DMS 273 treated with DMSO at 0.1 percent for 48 hours (cell line): ENCODE results near the gene CPED1.
"Not testable (repeated sequence)": the region's sequence is repeated elsewhere in the genome, so short reads cannot be mapped to it uniquely, and the experiment has no call there.

Experiments used
- DNase-seq: peaks from one replicate; lab custom pipeline; 2025; lab: John Stamatoyannopoulos, UW

CPED1 gene

DNA sequence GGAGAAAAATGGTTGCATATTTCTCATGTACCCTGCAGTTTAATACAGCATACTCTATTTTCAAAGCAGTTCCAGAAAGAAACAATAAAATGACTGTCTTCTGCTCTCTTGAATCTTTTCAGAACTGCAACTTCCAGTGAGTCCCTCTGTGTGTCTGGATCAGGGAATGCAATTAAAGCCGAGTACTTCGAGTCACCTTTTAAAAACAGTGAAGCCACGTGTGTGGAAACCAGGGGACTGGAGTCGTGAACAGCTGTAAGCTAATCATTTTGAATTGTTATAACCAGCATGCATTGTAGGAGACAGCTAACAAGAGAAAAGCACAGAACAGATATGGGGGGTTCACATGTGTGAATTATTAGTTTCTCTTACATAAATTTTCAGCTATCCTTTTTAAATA is 109.1 kb downstream of the CPED1 start:
- DNase-seq: no peak

DNA sequence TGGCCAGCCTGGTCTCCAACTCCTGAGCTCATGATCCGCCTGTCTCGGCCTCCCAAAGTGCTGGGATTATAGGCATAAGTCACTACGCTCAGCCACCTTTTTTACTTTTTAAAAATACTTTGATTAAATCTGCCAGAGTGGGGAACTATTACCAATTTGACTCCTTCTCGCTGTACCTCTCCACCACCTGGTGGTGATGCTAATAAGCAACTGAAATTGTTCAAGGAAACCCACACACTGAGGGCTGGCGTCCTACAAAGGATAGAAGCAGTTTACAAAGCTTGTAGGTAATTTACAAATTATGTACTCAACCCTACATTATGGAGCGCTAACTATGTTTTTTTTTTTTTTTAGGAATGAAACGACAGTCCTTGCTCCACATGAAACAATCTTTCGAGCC is 111.1 kb downstream of the CPED1 start:
- no peak for DNase-seq

DNA sequence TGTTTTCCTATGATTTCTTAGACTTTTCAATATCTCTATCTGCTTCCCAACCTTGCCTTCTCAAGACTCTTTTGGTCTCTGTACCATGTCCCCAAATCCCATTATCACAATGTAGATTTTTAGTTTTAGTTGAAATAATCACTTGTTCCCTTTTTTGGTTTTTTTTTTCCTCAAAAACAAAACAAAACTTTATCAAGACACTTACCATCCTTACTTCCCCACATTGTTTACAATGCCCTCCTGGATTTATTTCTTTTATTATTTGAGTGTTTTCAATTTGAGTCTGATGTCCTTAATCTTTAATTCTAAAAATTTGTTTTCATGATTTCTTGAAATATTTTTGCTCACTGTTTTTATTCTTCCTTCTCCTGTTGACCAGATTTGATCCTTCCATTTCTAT is 112.6 kb downstream of the CPED1 start:
- no peak for DNase-seq

DNA sequence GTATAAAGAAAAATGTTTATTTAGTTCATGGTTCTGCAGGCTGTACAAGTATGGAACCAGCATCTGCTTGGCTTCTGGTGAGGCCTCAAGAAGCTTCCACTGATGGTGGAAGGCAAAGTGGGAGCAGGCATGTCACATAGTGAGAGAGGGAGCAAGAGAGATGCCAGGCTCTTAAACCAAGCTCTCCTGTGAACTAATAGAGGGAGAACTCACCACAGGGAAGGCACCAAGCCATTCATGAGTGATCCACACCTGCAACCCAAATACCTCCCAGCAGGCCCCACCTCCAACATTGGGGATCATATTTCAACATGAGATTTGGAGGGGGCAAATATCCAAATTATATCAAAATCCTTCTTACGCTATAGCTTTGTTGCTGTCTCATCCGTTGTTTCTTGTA is 113.1 kb downstream of the CPED1 start:
- no peak for DNase-seq

DNA sequence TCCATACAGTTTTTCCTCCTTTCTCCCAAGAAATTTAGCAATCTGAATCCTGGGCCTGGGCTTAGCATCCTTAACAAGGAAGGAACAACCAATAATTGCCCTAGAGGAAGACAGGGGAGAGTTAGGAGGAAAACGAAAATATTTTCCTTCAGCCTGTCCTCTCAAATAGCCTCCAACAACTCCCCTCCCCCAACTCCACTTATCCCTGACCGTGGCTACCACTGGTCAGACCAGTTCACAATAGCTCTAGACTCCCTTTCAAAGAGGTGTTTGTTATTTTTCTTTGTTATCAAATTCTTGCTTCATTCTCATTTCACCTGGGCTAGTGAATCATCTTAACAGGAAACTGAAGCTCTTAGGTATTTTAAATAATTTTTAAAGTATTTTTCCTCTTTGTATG is 114.1 kb downstream of the CPED1 start:
- DNase-seq: no peak

DNA sequence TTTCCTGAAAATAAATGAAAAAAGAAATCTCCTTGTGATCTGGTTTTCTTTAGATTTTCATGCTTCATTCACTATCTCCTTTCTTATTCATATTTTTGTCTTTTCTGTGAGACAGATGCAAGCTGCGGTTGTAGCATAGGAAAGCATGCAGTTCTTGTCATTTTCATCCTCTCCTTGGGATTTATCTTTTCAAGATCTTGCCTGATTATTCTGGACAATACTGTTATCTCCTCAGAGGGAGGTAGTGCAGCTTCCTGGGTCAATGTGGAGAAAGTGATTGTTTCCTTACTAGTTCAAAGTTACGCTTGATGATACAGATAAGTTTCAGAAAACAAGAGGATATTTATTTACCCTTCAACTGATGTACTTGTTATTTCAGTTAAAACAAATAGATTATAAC is 114.6 kb downstream of the CPED1 start:
- DNase-seq: no peak

DNA sequence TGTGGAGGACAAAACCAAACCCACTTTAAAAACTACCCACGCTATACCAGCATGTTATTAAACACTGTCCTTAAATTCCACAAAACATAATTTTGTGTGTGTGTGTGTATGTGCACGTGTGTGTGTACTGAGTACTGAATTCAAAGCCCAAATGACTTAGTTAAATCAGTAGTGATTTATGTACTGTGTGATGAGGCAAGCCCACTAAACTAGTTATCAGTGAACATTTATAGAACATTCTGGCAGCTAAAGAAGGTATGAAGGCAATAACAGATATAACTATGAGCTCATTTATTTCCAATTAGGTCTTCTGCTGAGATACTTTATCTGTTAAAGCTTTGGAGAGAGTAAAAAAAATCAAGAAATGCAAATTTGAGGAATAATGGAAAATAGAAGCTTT is 115.1 kb downstream of the CPED1 start:
- no peak for DNase-seq

DNA sequence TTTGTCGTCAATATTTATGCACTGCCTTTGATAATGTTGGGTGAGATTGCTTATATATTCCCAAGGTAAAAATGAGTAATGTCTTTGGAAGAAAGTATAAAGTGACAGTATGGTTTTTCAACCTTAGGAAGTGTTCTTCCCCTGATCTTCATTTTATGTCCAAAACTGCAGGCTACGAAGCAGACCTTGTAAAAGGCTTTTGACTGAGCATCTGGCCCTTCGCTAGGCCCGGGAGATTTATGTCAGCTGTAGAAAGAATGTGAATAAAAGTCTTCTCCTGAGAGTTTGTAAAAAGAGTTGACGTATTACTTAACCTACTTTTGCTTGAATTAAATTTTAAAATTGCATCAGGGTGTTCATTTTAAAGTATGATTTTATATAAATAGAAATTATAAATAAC is 116.8 kb downstream of the CPED1 start:
- DNase-seq: no peak

DNA sequence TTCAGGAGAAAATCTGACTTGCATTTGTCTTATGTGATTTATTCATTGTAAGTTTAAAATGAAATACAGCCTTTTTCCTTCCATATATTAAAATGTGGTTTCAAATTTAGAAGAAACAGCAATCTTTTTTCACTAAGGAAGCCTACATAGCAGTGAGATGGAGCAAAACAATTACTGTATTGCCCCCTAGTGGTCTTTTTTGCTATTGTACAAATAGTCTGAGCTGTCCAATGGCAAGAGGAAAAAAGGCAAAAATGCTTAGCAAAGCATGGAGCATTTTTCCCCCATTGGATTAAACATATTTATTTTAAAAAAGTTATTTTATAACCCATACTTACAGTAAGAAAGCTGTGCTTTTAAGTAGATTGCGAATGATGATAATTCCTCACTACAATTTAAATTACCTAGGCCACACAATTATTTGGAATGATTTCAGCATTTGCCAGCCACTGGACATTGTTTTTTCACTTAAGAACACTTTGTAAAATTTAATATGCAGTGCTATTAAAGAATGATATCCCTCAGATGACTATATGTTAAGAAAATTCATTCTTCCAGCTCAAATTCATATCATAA is 119.5 kb downstream of the CPED1 start:
- peak; percentile 11 for DNase-seq

DNA sequence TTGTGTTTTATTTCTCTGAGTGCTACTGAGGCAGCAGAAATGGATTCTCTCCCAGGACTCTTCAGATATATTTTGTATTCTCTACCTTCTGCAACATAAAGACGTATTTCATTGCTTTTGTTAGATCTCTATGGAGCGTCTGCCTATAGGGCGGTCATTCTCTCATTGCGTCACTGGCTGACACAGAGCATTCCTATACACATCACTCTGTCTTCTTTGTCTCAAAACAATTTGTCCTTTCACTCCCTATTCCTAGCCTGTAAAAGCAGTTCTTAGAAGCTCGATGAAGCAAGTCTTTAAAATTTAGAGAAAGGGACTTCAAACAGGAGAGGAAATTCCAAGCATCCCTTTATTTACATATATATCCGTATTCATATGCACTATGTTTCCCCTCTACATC is 120.6 kb downstream of the CPED1 start:
- DNase-seq: no peak

DNA sequence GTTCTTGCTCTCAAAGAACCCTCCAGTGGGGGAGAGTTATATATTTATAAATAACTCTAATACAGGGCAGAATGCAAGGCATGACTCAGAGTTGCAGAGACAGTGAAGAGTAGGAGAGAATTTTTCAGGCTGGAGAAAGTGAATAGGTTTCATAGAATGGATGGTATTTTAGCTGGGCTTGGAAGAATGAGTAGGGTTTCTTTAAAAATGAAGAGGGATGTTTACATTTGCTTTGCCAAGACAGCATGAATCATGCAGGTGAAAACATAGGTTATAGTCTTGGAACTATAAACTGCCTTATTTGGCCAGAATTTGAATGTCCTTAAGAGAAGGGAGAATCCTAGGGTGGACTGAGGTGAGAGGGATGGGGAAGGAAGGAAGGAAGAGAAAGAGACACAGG is 124.8 kb downstream of the CPED1 start:
- no peak for DNase-seq

DNA sequence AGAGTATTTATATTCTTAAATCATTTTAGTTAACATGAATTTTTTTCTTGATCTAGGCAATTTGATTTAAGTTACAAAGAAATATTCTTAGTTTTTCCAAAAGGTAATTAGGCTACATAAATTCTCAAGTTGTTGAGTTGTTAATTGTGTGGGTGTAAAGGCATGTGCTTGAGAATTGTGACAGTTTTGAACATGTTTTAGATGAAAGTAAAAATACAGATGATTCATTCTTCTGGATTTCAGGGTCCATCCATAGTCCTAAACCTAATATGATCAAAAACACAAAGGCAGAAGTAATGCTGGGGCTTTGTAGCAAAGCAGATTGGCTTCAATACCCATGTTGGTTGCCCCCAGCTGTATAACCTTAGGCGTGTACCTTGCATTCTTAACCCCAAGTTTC is 127.9 kb downstream of the CPED1 start:
- no peak for DNase-seq

DNA sequence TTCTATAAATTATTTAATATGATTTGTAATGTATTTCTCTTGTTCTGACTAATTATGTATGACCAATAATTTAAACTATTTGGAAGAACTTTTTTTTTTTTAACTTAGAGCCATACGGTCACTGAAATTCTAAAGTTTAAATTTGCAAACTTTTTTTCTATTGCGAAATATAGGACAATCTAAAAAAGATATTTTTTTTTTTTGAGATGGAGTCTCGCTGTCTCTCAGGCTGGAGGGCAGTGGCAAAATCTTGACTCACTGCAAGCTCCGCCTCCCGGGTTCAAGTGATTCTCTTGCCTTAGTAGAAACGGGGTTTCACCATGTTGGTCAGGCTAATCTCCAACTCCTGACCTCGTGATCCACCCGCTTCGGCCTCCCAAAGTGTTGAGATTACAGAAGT is 130.5 kb downstream of the CPED1 start:
- no peak for DNase-seq

DNA sequence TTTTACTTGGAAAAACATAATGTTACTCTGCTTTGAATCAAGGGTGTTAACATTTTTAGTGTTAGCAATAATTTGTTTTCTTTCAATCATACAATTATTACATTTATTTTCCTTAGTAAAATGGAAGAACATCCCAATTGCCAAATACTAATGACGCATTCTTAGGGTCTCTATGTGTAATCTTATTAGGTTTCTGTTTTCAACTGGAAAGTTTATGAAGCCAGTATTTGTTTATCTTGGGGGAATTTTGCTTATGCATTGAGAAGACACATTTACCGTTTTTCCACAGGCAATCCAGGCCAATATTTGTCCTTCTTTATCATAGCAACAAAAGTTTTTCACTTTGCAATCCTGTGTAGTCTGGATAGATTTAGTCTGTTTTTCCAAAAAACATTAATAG is 134.5 kb downstream of the CPED1 start:
- no peak for DNase-seq

DNA sequence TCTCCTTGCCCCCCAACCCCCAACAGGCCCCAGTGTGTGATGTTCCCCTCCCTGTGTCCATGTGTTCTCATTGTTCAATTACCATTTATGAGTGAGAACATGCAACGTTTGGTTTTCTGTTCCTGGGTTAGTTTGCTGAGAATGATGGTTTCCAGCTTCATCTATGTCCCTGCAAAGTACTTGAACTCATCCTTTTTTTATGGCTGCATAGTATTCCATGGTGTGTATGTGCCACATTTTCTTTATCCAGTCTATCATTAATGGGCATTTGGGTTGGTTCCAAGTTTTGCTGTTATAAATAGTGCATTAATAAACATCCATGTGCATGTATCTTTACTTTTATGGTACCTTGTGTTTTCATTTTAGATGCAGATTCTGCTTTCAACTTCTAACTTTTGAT is 136.9 kb downstream of the CPED1 start:
- not testable (repeated sequence) for DNase-seq

DNA sequence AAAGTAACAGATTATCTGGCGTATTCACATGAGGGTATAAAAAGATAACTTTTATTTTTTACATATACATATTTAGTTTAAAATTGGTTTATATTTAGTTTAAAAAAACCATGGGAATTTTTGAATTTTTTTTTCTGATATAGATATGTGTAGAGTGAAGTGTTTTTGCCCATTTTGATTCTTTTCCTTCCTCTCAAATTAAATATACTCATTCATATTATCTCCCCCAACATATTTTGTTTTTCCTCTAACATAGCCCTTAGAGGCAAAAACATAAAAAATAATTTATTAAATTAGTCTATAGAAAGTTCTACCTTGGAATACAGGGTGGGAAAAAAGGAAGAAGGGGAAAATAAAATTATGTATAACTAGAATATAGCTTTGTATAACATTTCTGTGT is 137.7 kb downstream of the CPED1 start:
- no peak for DNase-seq

DNA sequence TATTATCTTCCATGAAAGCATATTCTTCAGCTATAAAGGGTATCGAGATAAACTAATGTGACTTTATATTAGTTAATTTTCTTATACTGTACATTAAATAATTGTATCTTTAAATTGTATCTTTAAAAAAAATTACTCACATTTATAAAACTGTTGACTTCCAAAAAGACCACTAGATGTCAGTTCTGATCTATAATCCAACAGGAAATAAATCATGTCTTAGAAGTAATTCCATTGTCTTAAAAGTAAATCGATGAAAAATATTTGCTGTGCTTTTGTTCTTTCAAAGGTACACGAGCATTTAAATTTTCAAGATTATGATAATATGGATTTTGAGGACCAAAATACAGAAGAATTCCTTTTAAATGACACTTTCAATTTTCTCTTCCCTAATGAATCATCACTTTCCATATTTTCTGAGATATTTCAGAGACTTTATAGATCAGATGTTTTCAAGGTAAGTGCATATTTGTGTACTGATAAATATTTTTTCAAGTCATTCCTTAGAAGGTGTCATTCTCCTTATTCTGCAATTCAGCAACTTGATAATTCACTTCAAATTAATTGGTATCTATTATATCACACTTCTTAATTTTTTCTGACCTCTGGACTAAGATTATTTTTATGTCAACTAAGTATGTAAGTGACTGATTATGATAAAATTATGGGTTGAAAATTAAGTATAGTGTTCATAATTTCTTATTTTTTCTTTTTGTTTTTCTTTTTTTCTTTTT is 138.5 kb downstream of the CPED1 start:
- peak; percentile 42 for DNase-seq

DNA sequence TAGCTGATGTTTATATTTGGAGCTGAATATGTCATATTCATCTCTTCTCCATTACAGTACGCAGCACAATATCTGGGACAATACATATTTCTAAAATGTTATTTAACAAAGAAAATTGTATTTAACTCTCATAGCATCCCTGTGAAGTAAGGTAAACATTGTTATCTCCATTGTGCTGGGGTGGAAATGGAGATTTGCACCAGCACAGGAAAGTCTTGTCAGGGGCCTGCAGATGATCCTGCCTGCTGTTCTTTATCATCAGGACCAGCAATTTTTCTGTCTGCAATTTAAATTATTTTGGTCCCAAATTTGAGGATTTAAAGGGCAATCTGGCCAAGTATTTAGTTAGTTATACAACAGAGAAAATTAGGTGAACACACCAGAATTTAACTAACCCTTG is 144.4 kb downstream of the CPED1 start:
- DNase-seq: no peak

DNA sequence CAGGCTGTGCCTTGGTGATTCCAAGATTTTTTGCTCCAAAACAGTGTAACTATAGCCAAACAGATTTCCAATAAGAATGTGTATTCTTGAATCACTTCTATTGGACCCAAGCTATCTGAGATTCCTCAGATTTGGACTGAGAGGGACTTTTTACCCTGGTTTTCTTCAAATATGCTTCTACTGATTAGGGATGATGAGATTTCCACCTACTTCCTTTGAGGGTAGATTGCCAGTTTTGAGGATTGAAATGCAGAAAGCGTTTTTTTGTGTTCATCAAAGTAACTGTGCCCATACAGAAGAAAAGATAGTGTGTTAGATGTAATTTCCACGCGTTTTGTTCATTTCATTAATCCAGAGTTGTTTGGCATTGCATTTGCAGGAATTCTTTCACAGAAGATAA is 144.9 kb downstream of the CPED1 start:
- DNase-seq: no peak

DNA sequence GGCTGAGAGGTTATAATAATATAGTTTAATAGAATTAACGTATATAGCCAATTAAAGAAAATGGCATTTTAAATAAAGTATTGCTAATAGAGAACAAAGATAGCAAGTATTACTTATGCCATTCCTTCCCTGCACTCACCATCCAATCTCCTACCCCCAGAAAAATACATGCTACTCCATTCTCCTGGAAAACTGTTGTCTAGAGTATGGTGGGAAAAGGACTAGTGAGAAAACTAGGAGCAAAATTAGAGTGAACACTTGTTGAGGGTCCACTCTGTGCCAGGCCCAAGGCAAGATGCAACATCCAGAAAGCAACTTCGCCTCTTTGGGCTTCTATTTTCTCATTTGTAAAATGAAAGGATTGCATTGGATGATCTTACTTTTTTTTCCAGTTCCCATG is 149.1 kb downstream of the CPED1 start:
- DNase-seq: no peak

DNA sequence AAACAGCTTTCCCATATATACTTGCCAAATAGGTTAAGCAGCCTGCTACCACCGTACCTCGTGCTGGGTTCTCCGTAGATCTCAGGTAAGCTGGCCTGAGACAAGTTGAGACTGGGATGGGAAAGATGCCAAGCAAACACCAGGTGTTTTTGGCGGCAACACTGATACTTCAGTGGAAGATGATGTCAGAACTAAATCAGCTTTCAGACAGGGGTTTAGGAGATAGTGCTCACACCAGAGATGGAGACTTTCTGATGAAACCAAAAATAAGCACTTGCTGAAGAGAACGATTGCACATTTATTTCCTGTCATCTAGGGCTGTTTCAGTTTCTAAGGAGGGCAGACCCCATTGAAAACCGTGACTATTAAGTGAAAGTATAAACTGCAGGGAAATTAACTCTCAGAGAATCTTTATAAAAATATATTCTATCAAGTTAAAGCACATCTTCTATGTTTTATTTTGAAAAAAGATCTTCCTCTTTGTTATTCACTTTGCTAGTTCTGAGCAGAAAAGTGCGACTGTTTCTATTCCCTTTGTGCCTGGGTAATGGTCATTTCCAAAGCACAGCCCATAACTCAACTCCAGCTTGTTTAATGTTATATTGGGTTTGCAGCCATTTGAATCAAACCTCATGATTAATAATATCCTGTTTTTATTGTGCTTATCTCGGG is 149.9 kb downstream of the CPED1 start:
- no peak for DNase-seq

DNA sequence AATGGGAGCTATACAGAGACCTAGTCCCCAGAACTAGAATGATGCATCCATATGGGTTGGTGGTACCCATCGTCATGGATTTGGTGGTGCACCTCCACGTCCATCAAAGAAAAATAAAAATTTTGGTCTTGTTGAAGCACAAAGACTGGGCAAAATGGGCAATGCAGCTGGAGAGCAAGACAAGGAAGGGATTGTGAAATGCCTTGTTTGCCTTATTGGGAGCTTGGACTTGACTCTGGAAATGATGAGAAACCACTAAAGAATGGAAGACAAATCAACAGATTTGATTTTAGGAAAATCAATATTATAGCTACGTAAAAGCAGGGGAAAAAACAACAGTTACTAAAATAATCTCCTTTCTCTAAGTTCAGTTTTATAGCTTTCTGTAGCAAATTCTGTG is 150.9 kb downstream of the CPED1 start:
- DNase-seq: no peak

DNA sequence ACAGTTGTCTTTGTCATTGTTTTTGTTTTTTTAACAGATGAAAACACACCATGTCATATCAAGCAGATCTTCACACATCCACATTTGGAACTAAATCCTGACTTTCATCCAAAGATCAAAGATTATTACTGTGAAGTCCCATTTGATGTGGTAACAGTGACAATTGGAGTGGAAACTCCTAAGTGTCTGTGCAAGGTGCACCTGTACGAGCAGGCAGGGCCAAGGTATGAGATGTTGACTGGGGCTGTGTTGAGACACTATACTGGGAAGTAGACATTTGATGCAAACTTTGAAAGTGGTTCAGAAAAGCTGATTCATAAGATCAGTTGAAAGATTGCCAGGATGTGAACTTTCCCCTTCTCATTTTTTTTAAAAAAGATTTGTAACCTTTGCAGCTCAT is 152.3 kb downstream of the CPED1 start:
- DNase-seq: no peak

DNA sequence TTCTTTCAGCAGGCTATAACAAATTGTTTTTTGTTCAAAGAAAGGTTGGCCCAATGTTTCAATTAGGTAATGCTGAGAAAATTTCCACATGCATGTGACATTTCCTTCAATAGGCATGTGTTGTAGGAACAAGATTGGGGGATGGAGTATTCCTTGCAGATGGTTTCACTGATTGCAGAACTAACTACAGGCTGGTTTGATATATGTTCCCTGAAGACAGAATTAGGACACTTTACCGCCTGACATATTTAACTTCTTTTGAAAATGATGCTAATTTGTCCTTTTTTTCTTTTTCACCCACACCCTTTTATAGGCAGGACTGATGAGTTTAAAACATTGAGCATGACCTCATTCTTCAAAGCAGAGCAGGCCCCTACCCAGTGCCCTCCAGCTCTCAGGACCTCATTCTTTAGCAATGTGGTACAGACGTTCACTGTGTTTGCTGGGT is 163.3 kb downstream of the CPED1 start:
- DNase-seq: no peak
